CD14-positive monocyte (primary cell): ENCODE data around the gene VWF. TPM values are rescaled to one million over a fixed set of nuclear protein-coding genes. Genes with fewer than 3 reads are reported as not detected.

Source experiments
- DNase-seq, 3 donors: peaks; one replicate each; pipeline ENCODE4 v3.0.0-alpha.2; 2011 to 2022
- H2AFZ ChIP-seq: 2 replicates; pipeline ENCODE4 v1.6.0; 2012; ENCODE audit warnings: mild to moderate bottlenecking, low read depth, low read length, inconsistent platforms; ENCODE audit not compliant: insufficient read depth, poor library complexity, severe bottlenecking
- H3K27ac ChIP-seq, 2 donors: 1 replicate in 1 of 2; 2 replicates in 1 of 2; pipeline ENCODE4 v1.5.1; 2012 to 2013; ENCODE audit warnings: low read length in 2 of 2, control low read depth in 1 of 2, inconsistent platforms in 1 of 2, low read depth in 1 of 2, mild to moderate bottlenecking in 1 of 2
- H3K27me3 ChIP-seq, 2 donors: one replicate each; pipeline versions ENCODE4 v1.6.0 to v1.6.1; 2011 to 2013; ENCODE audit warnings: low read length in 2 of 2; ENCODE audit not compliant: control insufficient read depth in 2 of 2, insufficient read depth in 2 of 2
- H3K36me3 ChIP-seq, 2 donors: replicated peaks in 1 of 2; 1 replicate in 1 of 2; 2 replicates in 1 of 2; pipeline versions ENCODE4 v1.5.1 to v1.6.1; 2012 to 2013; ENCODE audit warnings: low read length in 2 of 2, control low read depth in 1 of 2, inconsistent platforms in 1 of 2, mild to moderate bottlenecking in 1 of 2; ENCODE audit not compliant: insufficient read depth in 2 of 2, control insufficient read depth in 1 of 2
- H3K4me1 ChIP-seq, 2 donors: 1 replicate in 1 of 2; 2 replicates in 1 of 2; pipeline versions ENCODE4 v1.5.1 to v1.6.1; 2012 to 2013; ENCODE audit warnings: low read length in 2 of 2, control low read depth in 1 of 2, inconsistent platforms in 1 of 2, mild to moderate bottlenecking in 1 of 2, moderate library complexity in 1 of 2; ENCODE audit not compliant: insufficient read depth in 2 of 2, control insufficient read depth in 1 of 2
- H3K4me2 ChIP-seq: replicated peaks from 2 replicates; pipeline ENCODE3; 2012; ENCODE audit warnings: low read length, moderate library complexity, mild to moderate bottlenecking; ENCODE audit not compliant: poor library complexity, severe bottlenecking; ENCODE audit errors: extremely low read depth
- H3K4me3 ChIP-seq, 3 experiments: fragments of 200-600 bp in 1 of 3; sonication (generic) in 1 of 3; replicated peaks in 1 of 3; 1 replicate in 2 of 3; 2 replicates in 1 of 3; pipeline ENCODE4 v1.5.1; 2011 to 2013; ENCODE audit warnings: low read length in 3 of 3, mild to moderate bottlenecking in 3 of 3, control low read depth in 2 of 3, low read depth in 2 of 3, inconsistent platforms in 1 of 3, moderate library complexity in 1 of 3
- H3K79me2 ChIP-seq: 2 replicates; pipeline ENCODE4 v1.6.0; 2012; ENCODE audit warnings: mild to moderate bottlenecking, control low read depth, inconsistent platforms, low read length, moderate library complexity; ENCODE audit not compliant: insufficient read depth
- H3K9ac ChIP-seq: 2 replicates; pipeline ENCODE4 v1.6.0; 2017; ENCODE audit warnings: low read length, mild to moderate bottlenecking; ENCODE audit not compliant: insufficient read depth, poor library complexity, severe bottlenecking
- H3K9me3 ChIP-seq, 2 donors: replicated peaks in 1 of 2; 1 replicate in 1 of 2; 2 replicates in 1 of 2; pipeline versions ENCODE4 v1.5.1 to v1.6.1; 2012 to 2013; ENCODE audit warnings: low read length in 2 of 2, control low read depth in 1 of 2; ENCODE audit not compliant: control insufficient read depth in 1 of 2, insufficient read depth in 1 of 2
- H4K20me1 ChIP-seq: 2 replicates; pipeline ENCODE4 v1.6.0; 2012; ENCODE audit warnings: mild to moderate bottlenecking, low read length, control low read depth, moderate library complexity; ENCODE audit not compliant: insufficient read depth
- H3K27ac Mint-ChIP-seq, 7 donors: one replicate each; pipeline ENCODE4 v1.8.0; 2020; ENCODE audit warnings: mild to moderate bottlenecking in 7 of 7, mixed read lengths in 7 of 7, moderate library complexity in 6 of 7, inconsistent platforms in 2 of 7
- H3K27me3 Mint-ChIP-seq, 3 donors: one replicate each; pipeline ENCODE4 v1.8.0; 2021 to 2022; ENCODE audit warnings: low read depth in 3 of 3, mild to moderate bottlenecking in 3 of 3, mixed read lengths in 3 of 3, moderate library complexity in 3 of 3, inconsistent platforms in 1 of 3
- H3K36me3 Mint-ChIP-seq, 2 donors: one replicate each; pipeline ENCODE4 v1.8.0; 2020; ENCODE audit warnings: mixed read lengths in 2 of 2, inconsistent platforms in 1 of 2, mild to moderate bottlenecking in 1 of 2
- H3K4me1 Mint-ChIP-seq: one replicate; pipeline ENCODE4 v1.8.0; 2020; ENCODE audit warnings: mild to moderate bottlenecking, mixed read lengths
- H3K4me3 Mint-ChIP-seq, 2 donors: one replicate each; pipeline ENCODE4 v1.8.0; 2020; ENCODE audit warnings: mild to moderate bottlenecking in 2 of 2, mixed read lengths in 2 of 2, moderate library complexity in 1 of 2
- H3K9me3 Mint-ChIP-seq, 7 donors: one replicate each; pipeline ENCODE4 v1.8.0; 2020 to 2022; ENCODE audit warnings: mixed read lengths in 7 of 7, mild to moderate bottlenecking in 6 of 7, moderate library complexity in 6 of 7, inconsistent platforms in 2 of 7
- WGBS: methylation state at CpG from one replicate; pipeline ENCODE4 v1.1.5; 2013; ENCODE audit warnings: missing lambda C conversion rate; ENCODE audit not compliant: insufficient coverage; 5-methylcytosine and 5-hydroxymethylcytosine counted together
- intact Hi-C, 2 donors: fragments of 100-400 bp; cut with micrococcal nuclease; formaldehyde crosslinking; loops; one replicate each; pipeline versions ENCODE4 v1.15.0 to v1.15.1; 2023
- polyA plus RNA-seq, 3 donors: library from polyadenylated mRNA; depleted of rRNA in 1 of 3; unstranded in 2 of 3; stranded (reverse) in 1 of 3; fragments of 300-500 nt in 2 of 3; fragments of >200 nt in 1 of 3; fragmentation: Illumina TruSeq in 2 of 3; gene quantifications; 1 replicate in 2 of 3; 2 replicates in 1 of 3; pipeline ENCODE4 v1.2.3, GENCODE V29; 2012 to 2021
- TF ChIP-seq, protein P1 (sequence below): fragments of 200-600 bp; IDR thresholded peaks from one replicate; pipeline ENCODE4 v1.8.0; 2022; ENCODE audit warnings: antibody characterized with exemption, mild to moderate bottlenecking

VWF gene
- polyA plus RNA-seq, 3 donors = 0.17 to 0.49 (median 0.48) TPM

DNA sequence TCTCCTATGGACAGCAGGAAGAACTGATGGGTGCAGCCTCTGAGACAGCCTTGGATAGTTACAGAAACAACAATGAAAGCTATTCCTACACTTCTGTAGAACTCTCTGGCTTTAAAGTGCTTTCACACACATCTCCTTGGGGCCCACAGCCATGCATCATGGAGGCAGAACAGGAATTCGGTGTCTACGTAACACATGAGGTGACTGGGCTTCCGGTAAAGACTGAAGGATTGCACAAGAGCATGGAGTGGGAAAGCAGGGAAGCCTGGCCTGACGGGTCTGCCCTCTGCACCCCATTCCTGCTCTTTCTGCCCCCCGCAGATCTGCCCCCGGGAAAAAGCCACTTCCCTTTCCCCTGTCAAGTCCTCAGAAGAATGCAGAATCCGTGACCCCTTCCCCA lies 82.6 kb downstream of the VWF start:
- intact Hi-C loops = no loop called here

GRCh38 chr12:6040815-6041214 lies 83.7 kb downstream of the VWF start:
- no peaks in the 10 kb centered on the region for H3K4me1 ChIP-seq
- TF ChIP-seq, protein P1, sequence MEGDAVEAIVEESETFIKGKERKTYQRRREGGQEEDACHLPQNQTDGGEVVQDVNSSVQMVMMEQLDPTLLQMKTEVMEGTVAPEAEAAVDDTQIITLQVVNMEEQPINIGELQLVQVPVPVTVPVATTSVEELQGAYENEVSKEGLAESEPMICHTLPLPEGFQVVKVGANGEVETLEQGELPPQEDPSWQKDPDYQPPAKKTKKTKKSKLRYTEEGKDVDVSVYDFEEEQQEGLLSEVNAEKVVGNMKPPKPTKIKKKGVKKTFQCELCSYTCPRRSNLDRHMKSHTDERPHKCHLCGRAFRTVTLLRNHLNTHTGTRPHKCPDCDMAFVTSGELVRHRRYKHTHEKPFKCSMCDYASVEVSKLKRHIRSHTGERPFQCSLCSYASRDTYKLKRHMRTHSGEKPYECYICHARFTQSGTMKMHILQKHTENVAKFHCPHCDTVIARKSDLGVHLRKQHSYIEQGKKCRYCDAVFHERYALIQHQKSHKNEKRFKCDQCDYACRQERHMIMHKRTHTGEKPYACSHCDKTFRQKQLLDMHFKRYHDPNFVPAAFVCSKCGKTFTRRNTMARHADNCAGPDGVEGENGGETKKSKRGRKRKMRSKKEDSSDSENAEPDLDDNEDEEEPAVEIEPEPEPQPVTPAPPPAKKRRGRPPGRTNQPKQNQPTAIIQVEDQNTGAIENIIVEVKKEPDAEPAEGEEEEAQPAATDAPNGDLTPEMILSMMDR = no peak
- no peaks in the 10 kb centered on the region for H3K79me2 ChIP-seq
- H3K36me3 ChIP-seq = no peaks in the 10 kb centered on the region
- Mint-ChIP-seq H3K27ac (no peak overlapping the region), H3K4me1 (peaks cover 4% of the 10 kb centered on the region), H3K36me3 (no peaks in the 10 kb centered on the region), H3K27me3 (peaks cover 2 to 3% (median 2%) of the 10 kb centered on the region in 3 donors), H3K4me3 (no peak overlapping the region), H3K9me3 (no peaks in the 10 kb centered on the region)
- H3K4me3 ChIP-seq = no peak overlapping the region
- H3K9ac ChIP-seq = no peak overlapping the region
- DNase-seq = no peak
- 70% methylated on average over 4 of the region's 5 CpGs for WGBS
- no peak overlapping the region for H3K27ac ChIP-seq
- H3K9me3 ChIP-seq = no peaks in the 10 kb centered on the region
- H3K27me3 ChIP-seq = no peaks in the 10 kb centered on the region
- intact Hi-C loops = no loop called here
- H2AFZ ChIP-seq = no peak overlapping the region
- H4K20me1 ChIP-seq = no peaks in the 10 kb centered on the region
- H3K4me2 ChIP-seq = no peak overlapping the region

More for the DNA sequence above, 82.6 kb downstream of the VWF start:
- H3K9me3 Mint-ChIP-seq = no peaks in the 10 kb centered on the region
- no peak overlapping the region for H3K4me3 Mint-ChIP-seq
- no peaks in the 10 kb centered on the region for H4K20me1 ChIP-seq
- 19% methylated on average over 7 of the region's 7 CpGs for WGBS
- H3K9ac ChIP-seq = no peak overlapping the region
- no peak overlapping the region for H2AFZ ChIP-seq
- no peaks in the 10 kb centered on the region for H3K36me3 Mint-ChIP-seq
- TF ChIP-seq, protein P1 = no peak
- no peaks in the 10 kb centered on the region for H3K9me3 ChIP-seq
- peaks cover 2 to 6% (median 3%) of the 10 kb centered on the region in 3 donors for H3K27me3 Mint-ChIP-seq
- H3K4me1 Mint-ChIP-seq = peaks cover 4% of the 10 kb centered on the region
- H3K4me1 ChIP-seq = no peaks in the 10 kb centered on the region
- H3K4me2 ChIP-seq = no peak overlapping the region
- no peaks in the 10 kb centered on the region for H3K36me3 ChIP-seq
- no peak overlapping the region for H3K4me3 ChIP-seq
- H3K79me2 ChIP-seq = no peaks in the 10 kb centered on the region
- H3K27ac ChIP-seq = no peak overlapping the region
- H3K27me3 ChIP-seq = no peaks in the 10 kb centered on the region
- H3K27ac Mint-ChIP-seq = no peak overlapping the region
- DNase-seq = peak in 1 of 3 donors; percentile 15
